ENCODE measurements around the gene RCAN2. TPM values are rescaled to one million over a fixed set of nuclear protein-coding genes. Genes with fewer than 3 reads are reported as not detected.

RCAN2 gene
- total and polyA plus RNA-seq, 10 donors = 2.4 to 15.7 (median 7.2) TPM

DNA sequence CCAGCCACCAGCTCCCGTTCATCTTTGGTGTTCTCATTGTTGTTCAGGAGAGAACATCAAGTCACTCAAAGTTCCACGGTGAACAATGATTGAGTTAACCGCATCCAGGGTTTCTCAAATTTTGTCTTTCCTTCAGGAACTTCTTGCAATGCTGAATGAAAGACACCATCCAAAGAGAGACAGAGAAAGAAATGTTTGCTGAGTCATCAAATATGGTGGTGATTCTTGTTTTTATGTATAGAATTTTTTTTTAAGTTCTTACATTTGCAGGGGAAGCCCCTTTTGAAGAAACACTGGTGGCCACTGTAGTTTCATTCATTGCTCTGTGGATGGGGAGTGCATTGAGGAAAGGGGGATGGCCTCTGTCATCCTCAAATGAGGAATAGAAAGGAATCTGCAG lies 258.1 kb downstream of the RCAN2 start:
- H3K36me3 ChIP-seq = no peaks in the 10 kb centered on the region
- H3K4me3 ChIP-seq = no peak overlapping the region
- no peak for DNase-seq
- no peaks in the 10 kb centered on the region for H3K4me1 ChIP-seq
- no peak overlapping the region for H3K27ac ChIP-seq
- intact Hi-C loops (cut with DNase I; ENCODE audit: low total_unique reads) = no loop called here
- 92 to 99% (median 97%) methylated on average over 3 of the region's 3 CpGs for WGBS, 5 donors
- H3K27me3 ChIP-seq (replicated peaks in 1 of 7) = no peaks in the 10 kb centered on the region
- no peak for TF ChIP-seq POLR2AphosphoS5 (IDR thresholded peaks at IDR 0.05)
- TF ChIP-seq, protein P1, sequence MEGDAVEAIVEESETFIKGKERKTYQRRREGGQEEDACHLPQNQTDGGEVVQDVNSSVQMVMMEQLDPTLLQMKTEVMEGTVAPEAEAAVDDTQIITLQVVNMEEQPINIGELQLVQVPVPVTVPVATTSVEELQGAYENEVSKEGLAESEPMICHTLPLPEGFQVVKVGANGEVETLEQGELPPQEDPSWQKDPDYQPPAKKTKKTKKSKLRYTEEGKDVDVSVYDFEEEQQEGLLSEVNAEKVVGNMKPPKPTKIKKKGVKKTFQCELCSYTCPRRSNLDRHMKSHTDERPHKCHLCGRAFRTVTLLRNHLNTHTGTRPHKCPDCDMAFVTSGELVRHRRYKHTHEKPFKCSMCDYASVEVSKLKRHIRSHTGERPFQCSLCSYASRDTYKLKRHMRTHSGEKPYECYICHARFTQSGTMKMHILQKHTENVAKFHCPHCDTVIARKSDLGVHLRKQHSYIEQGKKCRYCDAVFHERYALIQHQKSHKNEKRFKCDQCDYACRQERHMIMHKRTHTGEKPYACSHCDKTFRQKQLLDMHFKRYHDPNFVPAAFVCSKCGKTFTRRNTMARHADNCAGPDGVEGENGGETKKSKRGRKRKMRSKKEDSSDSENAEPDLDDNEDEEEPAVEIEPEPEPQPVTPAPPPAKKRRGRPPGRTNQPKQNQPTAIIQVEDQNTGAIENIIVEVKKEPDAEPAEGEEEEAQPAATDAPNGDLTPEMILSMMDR (IDR thresholded peaks at IDR 0.05 in 8 of 11, conservative IDR thresholded peaks at IDR 0.05 in 3 of 11) = no peak
- H3K9me3 ChIP-seq = peaks cover 0 to 13% (median 4%) of the 10 kb centered on the region in 8 donors

DNA sequence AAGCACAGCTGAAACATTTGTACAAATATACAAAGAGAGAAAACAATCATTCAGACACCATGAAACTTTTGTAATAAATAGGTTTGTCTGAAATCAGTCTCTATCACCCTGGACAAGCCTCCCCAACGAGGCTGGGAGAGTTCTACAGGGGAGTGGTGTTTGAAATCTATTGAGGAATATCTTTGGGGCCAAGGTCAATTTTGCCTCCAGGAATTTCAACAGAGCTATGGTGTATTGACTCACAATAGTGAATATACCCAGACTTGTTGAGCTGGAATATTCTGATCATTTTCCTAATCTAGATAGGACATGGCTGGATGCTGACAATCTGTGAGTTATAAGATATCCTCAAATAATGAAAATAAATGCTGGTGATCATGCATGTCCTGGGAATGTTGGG lies 269.0 kb downstream of the RCAN2 start:
- Histone ChIP-seq H3K27me3 (replicated peaks in 1 of 7) (no peaks in the 10 kb centered on the region), H3K4me1 (peaks cover 0 to 38% (median 23%) of the 10 kb centered on the region in 6 donors), H3K4me3 (no peak overlapping the region), H3K27ac (no peak overlapping the region), H3K36me3 (no peaks in the 10 kb centered on the region), H3K9me3 (no peaks in the 10 kb centered on the region)
- TF ChIP-seq POLR2A (IDR thresholded peaks at IDR 0.05) (no peak), POLR2AphosphoS5 (IDR thresholded peaks at IDR 0.05) (no peak)
- TF ChIP-seq, protein P1 (IDR thresholded peaks at IDR 0.05 in 8 of 11, conservative IDR thresholded peaks at IDR 0.05 in 3 of 11) = no peak
- 48 to 81% (median 63%) methylated on average over 1 of the region's 1 CpG for WGBS, 5 donors
- intact Hi-C loops (cut with DNase I; ENCODE audit: low total_unique reads) = loop anchor here (5.0 kb wide), 1 partner anchor 405 kb away; no protein-coding TSS in a partner anchor
- no peak for DNase-seq

DNA sequence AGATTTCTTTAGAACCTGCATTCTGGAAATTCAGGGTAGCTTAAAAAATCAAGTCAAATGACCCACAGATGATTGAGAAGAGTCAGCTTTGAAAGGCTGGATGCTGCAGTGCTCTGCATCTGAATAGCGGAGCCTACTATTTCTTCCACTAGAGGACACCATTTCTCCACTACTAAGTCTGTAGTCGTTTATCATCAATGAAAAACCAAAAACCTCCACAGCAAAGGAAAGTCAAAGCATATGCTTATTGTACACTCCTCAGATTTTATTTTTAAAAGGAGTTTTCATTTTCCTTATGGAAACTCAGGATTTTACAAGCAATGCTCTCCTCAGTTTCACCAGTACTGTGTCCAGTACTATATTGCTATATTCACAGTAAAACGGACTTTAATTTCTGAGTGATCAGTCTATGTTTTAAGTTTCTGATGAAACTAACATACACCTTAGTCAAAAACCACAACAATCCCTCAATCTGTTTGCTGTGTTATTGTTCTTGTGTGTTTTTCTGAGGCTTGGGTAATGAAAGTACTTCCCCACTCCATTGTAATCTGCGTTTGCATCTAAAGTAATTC lies 269.9 kb downstream of the RCAN2 start:
- no peaks in the 10 kb centered on the region for H3K36me3 ChIP-seq
- no peak for TF ChIP-seq POLR2A (IDR thresholded peaks at IDR 0.05)
- no peak for TF ChIP-seq POLR2AphosphoS5 (IDR thresholded peaks at IDR 0.05)
- TF ChIP-seq, protein P1 (IDR thresholded peaks at IDR 0.05 in 8 of 11, conservative IDR thresholded peaks at IDR 0.05 in 3 of 11) = peak; percentile 35 to 80 (median 71)
- no peaks in the 10 kb centered on the region for H3K9me3 ChIP-seq
- no peak for DNase-seq
- H3K4me3 ChIP-seq = no peak overlapping the region
- intact Hi-C loops (cut with DNase I; ENCODE audit: low total_unique reads) = loop anchor here (5.0 kb wide), 1 partner anchor 406 kb away; no protein-coding TSS in a partner anchor
- H3K27ac ChIP-seq = peak overlapping the region in 1 of 8 donors; percentile 54
- WGBS, 5 donors = 46 to 51% (median 49%) methylated on average over 4 of the region's 4 CpGs
- H3K4me1 ChIP-seq = peaks cover 0 to 44% (median 25%) of the 10 kb centered on the region in 6 donors
- H3K27me3 ChIP-seq (replicated peaks in 1 of 7) = no peaks in the 10 kb centered on the region

DNA sequence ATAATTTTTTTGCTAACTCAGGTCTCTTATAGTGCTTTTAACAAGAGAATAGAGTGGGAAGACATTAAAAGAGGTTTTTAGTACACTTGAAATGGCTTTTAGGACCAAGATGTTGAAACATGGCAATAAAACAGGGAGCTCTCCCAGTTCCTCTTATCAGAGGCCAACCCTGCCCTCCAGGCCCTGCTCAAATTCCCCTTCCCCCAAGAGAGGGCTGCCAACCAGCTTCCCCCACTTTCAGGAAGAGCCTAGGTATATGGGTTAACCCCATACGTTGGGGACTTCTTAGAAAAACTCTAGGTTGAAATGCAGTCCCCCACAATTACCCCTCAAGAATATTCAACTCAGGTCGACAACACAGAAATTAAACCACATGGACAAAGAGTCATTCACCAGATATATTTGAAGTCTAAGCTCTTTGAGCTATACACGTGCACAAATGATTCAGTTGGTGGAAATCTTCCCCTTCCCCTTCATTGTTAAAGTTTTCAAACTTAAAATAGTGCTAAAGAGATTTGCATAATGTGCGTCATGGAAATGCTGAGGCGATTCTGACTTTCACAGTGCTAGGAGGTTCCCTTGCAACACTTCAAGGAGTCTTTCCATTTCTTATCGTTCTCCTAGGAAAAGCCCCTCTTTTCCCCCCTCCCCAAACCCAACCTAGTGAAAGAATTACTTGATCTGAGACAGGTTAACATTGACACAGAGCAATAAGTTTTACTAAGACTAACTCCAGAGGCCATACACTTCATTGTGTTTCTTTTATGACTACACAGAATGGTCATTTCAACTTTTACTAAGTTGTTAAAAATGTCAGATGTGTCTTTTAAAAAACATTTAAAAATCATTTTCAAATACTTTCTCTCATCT lies 270.7 kb downstream of the RCAN2 start:
- Histone ChIP-seq H3K27ac (peak overlapping the region in 4 of 8 donors; percentile 3 to 54 (median 10)), H3K36me3 (no peaks in the 10 kb centered on the region), H3K27me3 (replicated peaks in 1 of 7) (no peaks in the 10 kb centered on the region), H3K4me3 (no peak overlapping the region), H3K9me3 (no peaks in the 10 kb centered on the region), H3K4me1 (peaks cover 0 to 44% (median 25%) of the 10 kb centered on the region in 6 donors)
- no peak for DNase-seq
- intact Hi-C loops (cut with DNase I; ENCODE audit: low total_unique reads) = loop anchor here (5.0 kb wide), 1 partner anchor 407 kb away; no protein-coding TSS in a partner anchor
- 38 to 51% (median 45%) methylated on average over 6 of the region's 6 CpGs for WGBS, 5 donors
- TF ChIP-seq, protein P1 (IDR thresholded peaks at IDR 0.05 in 8 of 11, conservative IDR thresholded peaks at IDR 0.05 in 3 of 11) = no peak
- TF ChIP-seq POLR2A (IDR thresholded peaks at IDR 0.05) = no peak
- no peak for TF ChIP-seq POLR2AphosphoS5 (IDR thresholded peaks at IDR 0.05)
